GM19099 (cell line): ENCODE measurements around the gene TSHZ2.

Experiments
- POLR2A ChIP-seq: IDR thresholded peaks from 3 replicates; pipeline ENCODE4 v1.6.1; 2011; ENCODE audit warnings: low read depth; ENCODE audit not compliant: insufficient read length; ENCODE audit errors: extremely low read depth

Gene TSHZ2

DNA sequence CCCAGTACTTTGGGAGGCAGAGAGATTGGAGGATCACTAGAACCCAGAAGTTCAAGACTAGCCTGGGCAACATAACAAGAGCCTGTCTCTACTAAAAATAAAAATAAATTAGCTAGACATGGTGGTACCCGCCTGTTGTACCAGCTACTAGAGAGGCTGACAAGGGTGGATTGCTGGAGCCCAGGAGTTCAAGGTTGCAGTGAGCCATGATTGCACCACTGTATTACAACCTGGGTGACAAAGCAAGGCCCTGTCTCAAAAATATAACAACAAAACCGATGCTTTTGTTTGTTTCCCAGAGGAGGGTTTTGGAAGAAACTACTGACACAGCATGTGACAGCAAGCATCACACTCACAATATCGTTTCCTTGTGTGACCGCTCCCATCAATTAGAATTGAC, 119.6 kb downstream of the TSHZ2 start:
- TF ChIP-seq POLR2A, result no peak

GRCh38 chr20:53092772-53093300, 120.7 kb downstream of the TSHZ2 start:
- no peak for TF ChIP-seq POLR2A

GRCh38 chr20:53097371-53097770, 125.2 kb downstream of the TSHZ2 start:
- TF ChIP-seq POLR2A, result no peak

GRCh38 chr20:53097791-53098190, 125.6 kb downstream of the TSHZ2 start:
- no peak for TF ChIP-seq POLR2A

DNA sequence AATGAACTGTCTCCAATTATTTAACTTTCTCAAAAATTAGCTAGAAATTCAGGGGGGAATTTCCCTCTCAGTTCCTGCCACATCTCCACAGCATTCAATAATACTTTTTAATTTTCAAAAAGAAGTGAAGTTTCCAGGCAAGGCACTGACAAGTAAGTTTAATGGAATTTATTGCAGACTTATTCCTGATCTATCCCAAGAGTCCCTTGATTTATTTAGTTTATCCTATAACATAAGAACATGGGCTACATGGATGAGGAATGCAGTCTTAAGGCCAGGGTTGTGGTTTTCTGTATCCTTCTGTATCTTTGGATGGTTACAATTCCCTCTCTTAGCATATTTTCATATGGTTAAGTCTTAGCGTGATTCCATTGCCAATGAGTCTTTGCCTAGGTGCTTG, 126.5 kb downstream of the TSHZ2 start:
- no peak for TF ChIP-seq POLR2A

DNA sequence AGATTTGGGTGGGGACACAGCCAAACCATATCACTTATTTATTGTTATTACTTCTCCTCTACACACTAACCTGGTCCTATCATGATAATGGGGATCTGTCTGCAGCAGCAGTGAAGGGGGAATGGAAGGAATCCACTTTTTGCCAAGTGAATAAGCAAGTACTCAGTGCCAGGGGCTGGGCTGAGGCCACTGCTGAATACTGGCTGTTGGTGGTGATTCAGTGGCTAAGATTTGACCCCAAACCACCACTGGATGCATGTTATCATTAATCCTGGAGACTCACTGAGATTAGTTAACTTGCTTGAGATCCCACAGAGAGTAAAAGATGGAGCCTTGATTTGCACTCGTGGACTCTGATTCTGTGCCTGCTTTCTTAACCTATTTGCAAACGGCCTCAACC, 127.7 kb downstream of the TSHZ2 start:
- no peak for TF ChIP-seq POLR2A

DNA sequence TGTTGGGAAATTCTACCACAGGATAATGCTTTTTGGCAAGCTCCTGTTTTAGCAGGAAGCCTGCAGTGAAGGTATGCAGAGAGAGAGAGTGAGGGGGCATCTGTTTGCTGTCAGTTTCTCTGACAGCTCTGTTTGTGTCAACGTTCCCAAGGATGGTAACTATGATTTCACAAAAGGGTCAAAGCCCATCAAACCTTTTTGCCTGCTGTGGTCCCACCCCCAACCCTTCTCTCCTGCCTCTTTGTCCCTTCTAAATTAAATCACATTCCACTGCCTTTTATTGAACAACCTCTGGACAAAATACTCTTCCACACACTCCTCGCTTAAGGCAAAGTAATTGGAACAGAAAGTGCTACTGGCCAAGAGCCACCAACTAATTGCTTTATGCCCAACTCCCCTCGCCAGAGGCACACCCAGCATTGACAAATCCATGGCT, 128.3 kb downstream of the TSHZ2 start:
- TF ChIP-seq POLR2A, result no peak

GRCh38 chr20:53101992-53102760, 130.0 kb downstream of the TSHZ2 start:
- no peak for TF ChIP-seq POLR2A

GRCh38 chr20:53103124-53103523, 131.0 kb downstream of the TSHZ2 start:
- no peak for TF ChIP-seq POLR2A

GRCh38 chr20:53104884-53105283, 132.7 kb downstream of the TSHZ2 start:
- no peak for TF ChIP-seq POLR2A

DNA sequence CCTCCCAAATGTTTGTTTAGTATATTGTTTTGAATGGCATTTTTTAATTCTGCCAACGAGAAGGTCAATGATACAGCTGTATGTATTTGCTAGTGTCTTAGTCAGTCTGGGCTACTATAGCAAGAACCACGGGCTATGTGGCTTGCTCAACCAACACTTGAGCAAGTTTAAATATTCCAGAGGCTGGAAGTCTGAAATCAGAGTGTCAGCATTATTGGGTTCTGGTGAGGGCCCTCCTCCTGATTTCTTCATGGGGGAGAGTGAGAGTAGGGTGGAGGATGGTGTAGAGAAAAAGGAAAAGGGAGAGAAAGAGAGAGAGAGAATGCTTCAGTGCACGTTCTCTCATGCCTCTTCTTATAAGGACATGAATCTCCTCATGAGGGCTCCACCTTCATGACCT, 144.6 kb downstream of the TSHZ2 start:
- TF ChIP-seq POLR2A, result no peak

- no peak for TF ChIP-seq POLR2A
These were observed 150.7 kb downstream of the TSHZ2 start for GRCh38 chr20:53122853-53123252.

DNA sequence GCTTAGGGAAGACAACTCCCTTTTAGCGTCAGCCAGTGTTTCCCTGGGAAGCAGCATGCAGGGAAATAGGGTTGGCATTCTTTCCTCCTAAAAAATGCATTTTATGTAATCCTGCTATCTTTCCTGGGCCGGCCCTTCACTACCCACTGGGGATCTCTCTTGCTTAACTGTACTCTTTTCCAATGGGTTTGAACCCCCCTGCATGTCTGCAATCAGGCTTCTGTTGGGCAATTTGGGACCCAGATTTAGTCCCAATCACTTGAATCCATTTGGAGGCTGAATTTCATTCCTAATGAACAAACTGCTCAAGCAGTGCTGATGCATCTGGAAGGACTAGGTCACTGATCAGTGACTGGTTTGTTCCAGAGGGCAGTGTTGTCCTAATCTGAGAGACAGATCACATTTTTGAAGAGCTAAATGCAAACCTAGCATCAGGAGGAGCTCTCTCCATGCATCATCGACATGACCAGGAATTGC, 152.0 kb downstream of the TSHZ2 start:
- no peak for TF ChIP-seq POLR2A

DNA sequence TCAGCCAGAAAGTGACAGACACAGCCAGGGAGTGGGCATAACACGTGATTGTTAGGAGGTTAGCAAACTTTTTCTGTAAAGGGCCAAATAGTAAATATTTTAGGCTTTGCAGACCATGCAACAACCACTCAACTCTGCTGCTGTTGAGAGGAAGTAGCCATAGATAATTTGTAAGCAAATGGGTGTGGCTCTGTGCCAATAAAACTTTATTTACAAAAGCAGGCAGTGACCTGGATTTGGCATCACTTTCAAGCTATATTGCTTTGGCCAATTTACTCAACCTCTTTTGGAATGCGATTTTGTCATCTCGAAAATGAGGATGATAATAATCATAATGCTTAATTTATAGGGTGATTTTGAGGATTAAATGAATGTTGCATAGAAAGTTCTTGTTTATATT, 152.6 kb downstream of the TSHZ2 start:
- TF ChIP-seq POLR2A, result no peak

DNA sequence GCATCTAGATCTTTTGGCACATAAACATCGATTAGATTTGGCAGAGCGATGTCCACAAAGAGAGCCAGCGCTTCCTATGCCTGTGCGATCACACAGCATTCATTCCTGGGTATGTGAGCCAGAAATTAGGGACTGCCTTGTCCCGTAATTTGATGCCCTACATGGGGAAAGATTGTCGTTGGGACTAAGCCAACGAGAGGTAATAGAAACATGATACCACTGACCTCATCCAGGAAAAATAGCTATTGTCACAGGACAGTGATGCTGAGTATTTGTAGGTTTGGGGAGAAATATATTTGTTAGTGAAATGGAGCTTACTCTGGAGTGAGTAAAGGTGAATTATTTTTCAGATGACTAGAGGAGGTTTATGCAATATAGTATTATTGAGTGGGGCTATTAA, 154.0 kb downstream of the TSHZ2 start:
- TF ChIP-seq POLR2A, result no peak

GRCh38 chr20:53127027-53127426, 154.9 kb downstream of the TSHZ2 start:
- TF ChIP-seq POLR2A, result no peak
